ENCODE results near the gene HTR1E.

DNA sequence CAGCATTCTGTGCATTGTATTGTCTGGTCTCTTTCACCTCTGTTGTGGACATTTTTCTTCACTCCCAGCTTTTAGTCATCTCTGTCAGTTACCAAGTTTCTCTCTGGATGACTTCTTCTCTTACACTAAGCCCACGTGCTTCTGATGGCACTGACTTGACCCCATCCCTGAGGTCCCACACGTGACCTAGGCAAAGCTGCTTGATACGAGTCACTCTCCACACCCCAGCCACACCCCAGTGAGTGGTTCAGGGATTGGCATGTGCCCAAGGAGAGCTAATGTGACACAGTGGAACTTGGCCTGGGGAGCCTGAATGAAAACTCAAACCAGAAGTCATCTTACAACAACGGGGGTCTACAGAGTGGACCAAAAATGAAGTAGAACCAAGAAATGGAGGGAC is 32.2 kb downstream of the HTR1E start:
- TF ChIP-seq POLR2AphosphoS5 (IDR thresholded peaks at IDR 0.05) (peak in 1 of 3 donors; percentile 28), POLR2A (IDR thresholded peaks at IDR 0.05) (no peak)
- TF ChIP-seq, protein P1, sequence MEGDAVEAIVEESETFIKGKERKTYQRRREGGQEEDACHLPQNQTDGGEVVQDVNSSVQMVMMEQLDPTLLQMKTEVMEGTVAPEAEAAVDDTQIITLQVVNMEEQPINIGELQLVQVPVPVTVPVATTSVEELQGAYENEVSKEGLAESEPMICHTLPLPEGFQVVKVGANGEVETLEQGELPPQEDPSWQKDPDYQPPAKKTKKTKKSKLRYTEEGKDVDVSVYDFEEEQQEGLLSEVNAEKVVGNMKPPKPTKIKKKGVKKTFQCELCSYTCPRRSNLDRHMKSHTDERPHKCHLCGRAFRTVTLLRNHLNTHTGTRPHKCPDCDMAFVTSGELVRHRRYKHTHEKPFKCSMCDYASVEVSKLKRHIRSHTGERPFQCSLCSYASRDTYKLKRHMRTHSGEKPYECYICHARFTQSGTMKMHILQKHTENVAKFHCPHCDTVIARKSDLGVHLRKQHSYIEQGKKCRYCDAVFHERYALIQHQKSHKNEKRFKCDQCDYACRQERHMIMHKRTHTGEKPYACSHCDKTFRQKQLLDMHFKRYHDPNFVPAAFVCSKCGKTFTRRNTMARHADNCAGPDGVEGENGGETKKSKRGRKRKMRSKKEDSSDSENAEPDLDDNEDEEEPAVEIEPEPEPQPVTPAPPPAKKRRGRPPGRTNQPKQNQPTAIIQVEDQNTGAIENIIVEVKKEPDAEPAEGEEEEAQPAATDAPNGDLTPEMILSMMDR (IDR thresholded peaks at IDR 0.05), result no peak

All from stomach (tissue), 4 donors.